B cell (primary cell): ENCODE results near the gene CSRP2. TPM values are rescaled to one million over a fixed set of nuclear protein-coding genes. Genes with fewer than 3 reads are reported as not detected.

Experiments
- ATAC-seq: fragments of 200-7000 bp; cut with Tn5 transposase; one replicate; pipeline ENCODE4 v1.10.0; 2021; ENCODE audit warnings: low read depth, mild to moderate bottlenecking, moderate number of reproducible peaks, moderate library complexity
- CTCF ChIA-PET: fragments of 350-600 bp; sonication (Branson Sonifier 250); formaldehyde crosslinking; loops from one replicate; lab custom pipeline; 2021; ENCODE audit warnings: antibody characterized with exemption, inconsistent platforms; lab: Charles Lee
- POLR2A ChIA-PET: fragments of 350-600 bp; sonication (Branson Sonifier 250); formaldehyde crosslinking; loops from one replicate; lab custom pipeline; 2021; ENCODE audit warnings: antibody characterized with exemption; lab: Charles Lee
- DNase-seq: peaks from one replicate; pipeline ENCODE4 v3.0.0; 2013
- H2AFZ ChIP-seq: 2 replicates; pipeline ENCODE4 v1.6.1; 2012; ENCODE audit warnings: mild to moderate bottlenecking, low read depth, low read length; ENCODE audit not compliant: insufficient read depth, poor library complexity, severe bottlenecking
- H3K27ac ChIP-seq, 2 donors: 1 replicate in 1 of 2; 2 replicates in 1 of 2; pipeline ENCODE4 v1.5.1; 2012 to 2013; ENCODE audit warnings: low read length in 2 of 2, mild to moderate bottlenecking in 2 of 2, moderate library complexity in 1 of 2
- H3K27me3 ChIP-seq, 4 experiments: fragments of 200-600 bp in 1 of 4; sonication (generic) in 1 of 4; replicated peaks in 1 of 4; 1 replicate in 2 of 4; 2 replicates in 2 of 4; pipeline versions ENCODE4 v1.6.1 to v1.7.0; 2013 to 2016; ENCODE audit warnings: low read length in 3 of 4, mild to moderate bottlenecking in 2 of 4, mixed read lengths in 1 of 4, moderate library complexity in 1 of 4; ENCODE audit not compliant: insufficient read depth in 4 of 4, control insufficient read depth in 3 of 4; ENCODE audit errors: control extremely low read depth in 1 of 4
- H3K36me3 ChIP-seq, 2 experiments: replicated peaks in 1 of 2; 1 replicate in 1 of 2; 2 replicates in 1 of 2; pipeline versions ENCODE4 v1.6.1 to v1.7.1; 2013; ENCODE audit warnings: low read length in 1 of 2; ENCODE audit not compliant: insufficient read depth in 2 of 2, control insufficient read depth in 1 of 2; ENCODE audit errors: control extremely low read depth in 1 of 2, extremely low read depth in 1 of 2
- H3K4me1 ChIP-seq, 2 donors: fragments of 200-600 bp in 1 of 2; sonication (generic) in 1 of 2; 1 replicate in 1 of 2; 2 replicates in 1 of 2; pipeline versions ENCODE4 v1.5.1 to v1.6.1; 2013 to 2017; ENCODE audit warnings: low read length in 2 of 2; ENCODE audit not compliant: control insufficient read depth in 2 of 2, insufficient read depth in 2 of 2
- H3K4me2 ChIP-seq: replicated peaks from 2 replicates; pipeline ENCODE3; 2012; ENCODE audit warnings: mild to moderate bottlenecking, low read depth, low read length; ENCODE audit not compliant: poor library complexity, severe bottlenecking
- H3K4me3 ChIP-seq, 5 experiments: fragments of 200-600 bp in 1 of 5; sonication (generic) in 1 of 5; 1 replicate in 3 of 5; 2 replicates in 2 of 5; pipeline versions ENCODE4 v1.5.1 to v1.7.0; 2011 to 2016; ENCODE audit warnings: low read length in 4 of 5, mild to moderate bottlenecking in 4 of 5, low read depth in 2 of 5, control low read depth in 1 of 5, moderate library complexity in 1 of 5; ENCODE audit not compliant: insufficient read depth in 1 of 5; ENCODE audit errors: control extremely low read depth in 1 of 5, extremely low read depth in 1 of 5
- H3K79me2 ChIP-seq: fragments of 200-600 bp; sonication (generic); one replicate; pipeline ENCODE4 v1.6.0; 2016; ENCODE audit warnings: low read length; ENCODE audit not compliant: control insufficient read depth, insufficient read depth
- H3K9ac ChIP-seq: fragments of 200-600 bp; sonication (generic); 2 replicates; pipeline ENCODE4 v1.6.1; 2017; ENCODE audit warnings: mild to moderate bottlenecking, low read length, moderate library complexity
- H3K9me3 ChIP-seq, 3 donors: one replicate each; pipeline versions ENCODE4 v1.6.1 to v1.7.1; 2013; ENCODE audit warnings: low read length in 2 of 3; ENCODE audit not compliant: control insufficient read depth in 2 of 3, insufficient read depth in 1 of 3; ENCODE audit errors: control extremely low read depth in 1 of 3
- H4K20me1 ChIP-seq: 2 replicates; pipeline ENCODE4 v1.6.0; 2012; ENCODE audit warnings: mild to moderate bottlenecking, low read length; ENCODE audit not compliant: insufficient read depth, control insufficient read depth, poor library complexity, severe bottlenecking
- H3K27ac Mint-ChIP-seq: one replicate; pipeline ENCODE4 v1.8.0; 2021; ENCODE audit warnings: mixed read lengths
- H3K27me3 Mint-ChIP-seq: one replicate; pipeline ENCODE4 v1.8.0; 2021; ENCODE audit warnings: mixed read lengths
- H3K4me1 Mint-ChIP-seq: one replicate; pipeline ENCODE4 v1.8.0; 2021; ENCODE audit warnings: mixed read lengths
- H3K4me3 Mint-ChIP-seq: one replicate; pipeline ENCODE4 v1.8.0; 2021; ENCODE audit warnings: mixed read lengths
- H3K9me3 Mint-ChIP-seq: one replicate; pipeline ENCODE4 v1.8.0; 2022; ENCODE audit warnings: mixed read lengths; ENCODE audit not compliant: insufficient read depth
- CTCF ChIP-seq: fragments of 200-600 bp; IDR thresholded peaks from one replicate; pipeline ENCODE4 v1.8.0; 2022; ENCODE audit warnings: antibody characterized with exemption, mild to moderate bottlenecking
- EZH2 ChIP-seq: IDR thresholded peaks from 2 replicates; pipeline ENCODE4 v1.6.1; 2012; ENCODE audit warnings: borderline replicate concordance, low read depth, mild to moderate bottlenecking, moderate library complexity, low read length; ENCODE audit not compliant: insufficient read depth, poor library complexity, severe bottlenecking
- WGBS: methylation state at CpG from one replicate; pipeline ENCODE4 v1.1.5; 2013; ENCODE audit warnings: missing lambda C conversion rate; ENCODE audit not compliant: insufficient coverage; 5-methylcytosine and 5-hydroxymethylcytosine counted together
- intact Hi-C: fragments of 100-400 bp; cut with micrococcal nuclease; formaldehyde crosslinking; loops from one replicate; pipeline ENCODE4 v1.10.0; 2022
- polyA plus RNA-seq: library from polyadenylated mRNA; depleted of rRNA; stranded (reverse); fragments of >200 nt; gene quantifications from 2 replicates; pipeline ENCODE4 v1.2.3, GENCODE V29; 2012
- total RNA-seq, 2 donors: library from RNA; stranded (reverse); fragments of 120-200 nt in 1 of 2; gene quantifications; 1 replicate in 1 of 2; 2 replicates in 1 of 2; pipeline versions ENCODE4 v1.2.3 to v1.2.4, GENCODE V29; 2013 to 2022

CSRP2 gene
- total and polyA plus RNA-seq, 2 donors (not counting 1 experiment from before 2014, with no cell fraction given): 0.44 TPM; not detected in 1

DNA sequence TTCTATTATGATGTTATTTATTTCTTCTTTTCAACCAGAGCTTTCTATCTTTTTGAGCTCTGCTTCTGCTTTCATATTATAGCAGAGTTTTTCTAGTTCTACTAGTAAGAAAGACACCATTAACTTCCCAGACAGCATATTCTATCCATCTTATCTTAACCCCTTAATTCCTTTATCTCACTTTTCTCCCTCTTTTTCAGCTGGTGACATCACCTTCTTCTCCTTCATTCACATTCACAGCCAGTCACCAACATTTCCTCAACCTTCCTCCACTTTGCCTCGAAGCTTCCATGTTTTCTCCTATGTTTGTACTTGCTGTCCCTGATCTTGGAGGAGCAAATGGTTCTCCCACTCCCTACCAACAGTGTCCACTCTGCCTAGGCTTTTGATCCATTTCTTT is 3.5 kb upstream of the CSRP2 start:
- no peak overlapping the region for H3K4me3 Mint-ChIP-seq

GRCh38 chr12:76881142-76881541 is 2.3 kb upstream of the CSRP2 start:
- DNase-seq (no peak), ATAC-seq (no peak)
- H3K27me3 ChIP-seq: peaks cover 0 to 31% (median 22%) of the 10 kb centered on the region in 4 experiments
- no peaks in the 10 kb centered on the region for H3K79me2 ChIP-seq
- Mint-ChIP-seq H3K4me3 (no peak overlapping the region), H3K9me3 (no peaks in the 10 kb centered on the region), H3K27ac (no peak overlapping the region), H3K27me3 (peaks cover 61% of the 10 kb centered on the region), H3K4me1 (peaks cover 14% of the 10 kb centered on the region)
- TF ChIP-seq CTCF (no peak), EZH2 (no peak)
- no peak overlapping the region for H3K4me3 ChIP-seq
- H3K4me2 ChIP-seq: no peak overlapping the region
- peaks cover 0 to 8% (median 0%) of the 10 kb centered on the region in 3 donors for H3K9me3 ChIP-seq
- H4K20me1 ChIP-seq: no peaks in the 10 kb centered on the region
- CTCF ChIA-PET: no interaction called here
- H3K9ac ChIP-seq: no peak overlapping the region
- intact Hi-C loops: no loop called here
- H3K36me3 ChIP-seq: no peaks in the 10 kb centered on the region
- H3K27ac ChIP-seq: no peak overlapping the region
- H2AFZ ChIP-seq: no peak overlapping the region
- peaks cover 13 to 15% of the 10 kb centered on the region in 2 donors for H3K4me1 ChIP-seq
- POLR2A ChIA-PET: no interaction called here

More for the DNA sequence above, 3.5 kb upstream of the CSRP2 start:
- Histone ChIP-seq H3K4me3 (no peak overlapping the region), H3K27me3 (peaks cover 0 to 24% (median 16%) of the 10 kb centered on the region in 4 experiments), H3K9me3 (peaks cover 0 to 8% (median 0%) of the 10 kb centered on the region in 3 donors), H3K36me3 (no peaks in the 10 kb centered on the region), H2AFZ (no peak overlapping the region), H4K20me1 (no peaks in the 10 kb centered on the region), H3K9ac (no peak overlapping the region), H3K4me2 (no peak overlapping the region), H3K4me1 (peaks cover 13 to 15% of the 10 kb centered on the region in 2 donors), H3K27ac (no peak overlapping the region), H3K79me2 (no peaks in the 10 kb centered on the region)
- CTCF ChIA-PET: no interaction called here
- ATAC-seq (no peak), DNase-seq (no peak)
- intact Hi-C loops: no loop called here
- no peaks in the 10 kb centered on the region for H3K9me3 Mint-ChIP-seq
- no peak overlapping the region for H3K27ac Mint-ChIP-seq
- POLR2A ChIA-PET: no interaction called here
- H3K27me3 Mint-ChIP-seq: peaks cover 56% of the 10 kb centered on the region
- 60% methylated on average over 1 of the region's 1 CpG for WGBS
- TF ChIP-seq CTCF (no peak), EZH2 (no peak)
- peaks cover 14% of the 10 kb centered on the region for H3K4me1 Mint-ChIP-seq
